Panc1 (cell line): ENCODE results near the gene DEDD. TPM values are rescaled to one million over a fixed set of nuclear protein-coding genes. Genes with fewer than 3 reads are reported as not detected.

Experiments used
- ATAC-seq: fragments of 200-7000 bp; cut with Tn5 transposase; 2 replicates; pipeline ENCODE4 v1.9.1; 2020; ENCODE audit warnings: mild to moderate bottlenecking, moderate library complexity
- BruUV-seq: library from RNA; stranded (reverse); fragments of 400-500 nt; replicated peaks from 2 replicates; lab custom pipeline; 2021; lab: Mats Ljungman, UMichigan
- CTCF ChIA-PET: fragments of 300-600 bp; sonication (Branson Sonifier 250); formaldehyde crosslinking; loops from one replicate; lab custom pipeline; 2022; ENCODE audit warnings: antibody characterized with exemption; lab: Charles Lee
- POLR2A ChIA-PET: fragments of 300-600 bp; sonication (Branson Sonifier 250); formaldehyde crosslinking; loops from one replicate; lab custom pipeline; 2022; ENCODE audit warnings: antibody characterized with exemption; lab: Charles Lee
- DNase-seq: peaks from one replicate; pipeline ENCODE4 v3.0.0-alpha.2; 2010; ENCODE audit warnings: low read depth, low spot score
- H3K27ac ChIP-seq: 2 replicates; pipeline ENCODE4 v1.5.1; 2011; ENCODE audit warnings: mild to moderate bottlenecking, low read length, inconsistent platforms
- H3K27me3 ChIP-seq: fragments of 200-500 bp; sonication (Bioruptor generic); 2 replicates; pipeline ENCODE4 v1.6.0; 2014; ENCODE audit warnings: low read length, inconsistent platforms; ENCODE audit not compliant: control insufficient read depth, insufficient read depth
- H3K36me3 ChIP-seq: fragments of 200-500 bp; sonication (Bioruptor generic); 2 replicates; pipeline ENCODE4 v1.5.1; 2014; ENCODE audit warnings: inconsistent platforms, mild to moderate bottlenecking, low read length, moderate library complexity; ENCODE audit not compliant: control insufficient read depth, insufficient read depth
- H3K4me1 ChIP-seq: 2 replicates; pipeline ENCODE4 v1.5.1; 2011; ENCODE audit warnings: inconsistent platforms, mild to moderate bottlenecking, low read length, moderate library complexity; ENCODE audit not compliant: control insufficient read depth, insufficient read depth
- H3K4me3 ChIP-seq, 2 experiments: 2 replicates each; pipeline ENCODE4 v1.5.1; 2011 to 2012; ENCODE audit warnings: low read depth in 2 of 2, low read length in 2 of 2, mild to moderate bottlenecking in 2 of 2, inconsistent platforms in 1 of 2, moderate library complexity in 1 of 2
- H3K9me3 ChIP-seq: fragments of 200-500 bp; sonication (Bioruptor generic); 2 replicates; pipeline ENCODE4 v1.5.1; 2014; ENCODE audit warnings: low read depth, mild to moderate bottlenecking, inconsistent platforms, low read length, moderate library complexity; ENCODE audit not compliant: control insufficient read depth, insufficient read depth
- POLR2AphosphoS5 ChIP-seq: IDR thresholded peaks from 2 replicates; pipeline ENCODE4 v1.6.1; 2012; ENCODE audit warnings: mild to moderate bottlenecking, low read depth, low read length, moderate library complexity
- SIN3A ChIP-seq: IDR thresholded peaks from 2 replicates; pipeline ENCODE4 v1.6.1; 2012; ENCODE audit warnings: low read depth, mild to moderate bottlenecking, low read length, moderate library complexity, borderline replicate concordance; ENCODE audit not compliant: insufficient read depth
- TCF7L2 ChIP-seq: IDR thresholded peaks from 2 replicates; pipeline ENCODE4 v1.6.1; 2011; ENCODE audit warnings: mild to moderate bottlenecking, low read depth, low read length, inconsistent platforms
- in situ Hi-C: cut with HindIII; loops from 2 replicates; pipeline ENCODE4 v1.10.0; 2016; ENCODE audit warnings: low sequenced_read_pairs, low pct_unique_long_range_greater_than_20kb
- intact Hi-C: fragments of 100-400 bp; cut with micrococcal nuclease; formaldehyde crosslinking; loops from one replicate; pipeline ENCODE4 v1.10.0; 2022; ENCODE audit not compliant: unreplicated experiment
- total RNA-seq: library from RNA; stranded (reverse); gene quantifications from one replicate; pipeline ENCODE4 v1.2.1, GENCODE V29; 2021; ENCODE audit not compliant: unreplicated experiment
- TF ChIP-seq, protein P1 (sequence below): fragments of 450-650 bp; IDR thresholded peaks from 2 replicates; pipeline ENCODE4 v1.5.1; 2017; ENCODE audit warnings: mild to moderate bottlenecking
- TF ChIP-seq, protein P2 (sequence below), 2 experiments: IDR thresholded peaks; 2 replicates each; pipeline ENCODE4 v1.6.1; 2011 to 2012; ENCODE audit warnings: low read depth in 2 of 2, control low read depth in 1 of 2, low read length in 1 of 2, mild to moderate bottlenecking in 1 of 2, moderate library complexity in 1 of 2; ENCODE audit not compliant: insufficient read depth in 1 of 2

Gene DEDD
- total RNA-seq, 1 experiment from 2014 or later = 42.5 TPM

DNA sequence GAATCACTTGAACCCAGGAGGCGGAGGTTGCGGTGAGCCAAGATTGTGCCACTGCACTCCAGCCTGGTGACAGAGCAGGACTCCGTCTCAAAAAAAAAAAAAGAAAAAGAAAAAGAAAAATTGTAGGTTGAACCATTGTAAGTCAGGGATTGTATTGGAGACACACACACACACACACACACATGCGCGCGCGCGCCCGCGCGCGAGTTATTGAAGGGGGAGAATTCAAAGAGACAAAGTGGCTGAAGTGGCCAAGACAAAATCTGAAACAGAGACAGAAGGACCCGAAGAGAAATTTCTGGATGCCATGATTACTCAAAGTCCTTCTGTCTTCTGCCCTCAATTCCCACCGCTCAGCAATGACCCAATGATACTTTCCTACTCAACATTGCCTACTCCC, 38.0 kb downstream of the DEDD start:
- Histone ChIP-seq H3K4me1 (0 out of 2 replicates have a peak, but pooled peaks cover 6% of the 10 kb centered on the region), H3K4me3 (no peak overlapping the region), H3K36me3 (no peaks in the 10 kb centered on the region), H3K9me3 (no peaks in the 10 kb centered on the region), H3K27ac (no peak overlapping the region), H3K27me3 (no peaks in the 10 kb centered on the region)
- in situ Hi-C loops (no loop called here), intact Hi-C loops (no loop called here)
- ATAC-seq = no peak
- POLR2A ChIA-PET = no interaction called here
- TF ChIP-seq, protein P1, sequence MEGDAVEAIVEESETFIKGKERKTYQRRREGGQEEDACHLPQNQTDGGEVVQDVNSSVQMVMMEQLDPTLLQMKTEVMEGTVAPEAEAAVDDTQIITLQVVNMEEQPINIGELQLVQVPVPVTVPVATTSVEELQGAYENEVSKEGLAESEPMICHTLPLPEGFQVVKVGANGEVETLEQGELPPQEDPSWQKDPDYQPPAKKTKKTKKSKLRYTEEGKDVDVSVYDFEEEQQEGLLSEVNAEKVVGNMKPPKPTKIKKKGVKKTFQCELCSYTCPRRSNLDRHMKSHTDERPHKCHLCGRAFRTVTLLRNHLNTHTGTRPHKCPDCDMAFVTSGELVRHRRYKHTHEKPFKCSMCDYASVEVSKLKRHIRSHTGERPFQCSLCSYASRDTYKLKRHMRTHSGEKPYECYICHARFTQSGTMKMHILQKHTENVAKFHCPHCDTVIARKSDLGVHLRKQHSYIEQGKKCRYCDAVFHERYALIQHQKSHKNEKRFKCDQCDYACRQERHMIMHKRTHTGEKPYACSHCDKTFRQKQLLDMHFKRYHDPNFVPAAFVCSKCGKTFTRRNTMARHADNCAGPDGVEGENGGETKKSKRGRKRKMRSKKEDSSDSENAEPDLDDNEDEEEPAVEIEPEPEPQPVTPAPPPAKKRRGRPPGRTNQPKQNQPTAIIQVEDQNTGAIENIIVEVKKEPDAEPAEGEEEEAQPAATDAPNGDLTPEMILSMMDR = no peak
- TF ChIP-seq POLR2AphosphoS5 = no peak
- TF ChIP-seq, protein P2, sequence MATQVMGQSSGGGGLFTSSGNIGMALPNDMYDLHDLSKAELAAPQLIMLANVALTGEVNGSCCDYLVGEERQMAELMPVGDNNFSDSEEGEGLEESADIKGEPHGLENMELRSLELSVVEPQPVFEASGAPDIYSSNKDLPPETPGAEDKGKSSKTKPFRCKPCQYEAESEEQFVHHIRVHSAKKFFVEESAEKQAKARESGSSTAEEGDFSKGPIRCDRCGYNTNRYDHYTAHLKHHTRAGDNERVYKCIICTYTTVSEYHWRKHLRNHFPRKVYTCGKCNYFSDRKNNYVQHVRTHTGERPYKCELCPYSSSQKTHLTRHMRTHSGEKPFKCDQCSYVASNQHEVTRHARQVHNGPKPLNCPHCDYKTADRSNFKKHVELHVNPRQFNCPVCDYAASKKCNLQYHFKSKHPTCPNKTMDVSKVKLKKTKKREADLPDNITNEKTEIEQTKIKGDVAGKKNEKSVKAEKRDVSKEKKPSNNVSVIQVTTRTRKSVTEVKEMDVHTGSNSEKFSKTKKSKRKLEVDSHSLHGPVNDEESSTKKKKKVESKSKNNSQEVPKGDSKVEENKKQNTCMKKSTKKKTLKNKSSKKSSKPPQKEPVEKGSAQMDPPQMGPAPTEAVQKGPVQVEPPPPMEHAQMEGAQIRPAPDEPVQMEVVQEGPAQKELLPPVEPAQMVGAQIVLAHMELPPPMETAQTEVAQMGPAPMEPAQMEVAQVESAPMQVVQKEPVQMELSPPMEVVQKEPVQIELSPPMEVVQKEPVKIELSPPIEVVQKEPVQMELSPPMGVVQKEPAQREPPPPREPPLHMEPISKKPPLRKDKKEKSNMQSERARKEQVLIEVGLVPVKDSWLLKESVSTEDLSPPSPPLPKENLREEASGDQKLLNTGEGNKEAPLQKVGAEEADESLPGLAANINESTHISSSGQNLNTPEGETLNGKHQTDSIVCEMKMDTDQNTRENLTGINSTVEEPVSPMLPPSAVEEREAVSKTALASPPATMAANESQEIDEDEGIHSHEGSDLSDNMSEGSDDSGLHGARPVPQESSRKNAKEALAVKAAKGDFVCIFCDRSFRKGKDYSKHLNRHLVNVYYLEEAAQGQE (IDR thresholded peaks at IDR 0.05; ENCODE audit: insufficient read depth in 1 of 2, low read depth in 2 of 2, low read length in 1 of 2) = no peak
- TF ChIP-seq SIN3A = no peak
- no peak for TF ChIP-seq TCF7L2
- CTCF ChIA-PET = no interaction called here
- no peak for DNase-seq
- BruUV-seq = no TSS peak

DNA sequence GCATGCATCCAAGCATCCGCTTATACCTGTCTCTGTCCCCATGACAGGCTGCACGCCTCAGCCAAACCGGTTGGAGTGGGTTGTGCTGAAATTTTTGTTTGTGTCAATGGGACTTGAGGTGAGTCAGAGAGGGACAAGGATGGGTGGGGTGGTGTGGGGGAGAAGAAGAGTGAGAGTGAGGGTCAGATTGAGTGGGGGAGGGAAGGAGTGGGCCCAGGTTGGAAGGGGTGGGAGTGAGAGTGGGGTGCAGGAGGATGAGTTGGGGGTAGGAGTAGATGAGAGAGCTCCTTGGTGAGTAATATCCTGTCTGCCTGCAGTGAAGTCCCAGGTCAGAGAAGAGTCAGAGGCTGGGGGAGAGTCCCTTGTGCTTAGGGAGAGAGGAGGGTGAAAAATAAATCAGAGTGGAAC, 39.8 kb downstream of the DEDD start:
- BruUV-seq = no TSS peak
- H3K27me3 ChIP-seq = no peaks in the 10 kb centered on the region
- TF ChIP-seq TCF7L2 = no peak
- TF ChIP-seq, protein P2 (IDR thresholded peaks at IDR 0.05; ENCODE audit: insufficient read depth in 1 of 2, low read depth in 2 of 2, low read length in 1 of 2) = no peak
- TF ChIP-seq, protein P1 = no peak
- H3K4me1 ChIP-seq = 0 out of 2 replicates have a peak, but pooled peaks cover 3% of the 10 kb centered on the region
- H3K9me3 ChIP-seq = no peaks in the 10 kb centered on the region
- CTCF ChIA-PET = interaction anchor here (1.1 kb wide), 1 partner anchor 51 kb away, joined by 4 read pairs; no protein-coding TSS in a partner anchor
- in situ Hi-C loops (no loop called here), intact Hi-C loops (no loop called here)
- POLR2A ChIA-PET = interaction anchor here (0.6 kb wide), 1 partner anchor 25 kb away, joined by 9 read pairs; the partner anchor contains the start of genes NIT1 and PFDN2
- no peak overlapping the region for H3K27ac ChIP-seq
- DNase-seq (no peak), ATAC-seq (no peak)
- no peak overlapping the region for H3K4me3 ChIP-seq
- H3K36me3 ChIP-seq = no peaks in the 10 kb centered on the region
